Gastrocnemius medialis (tissue), 4 donors: Measurements from ENCODE around the gene RNF220.

Source experiments
- CTCF ChIP-seq, 5 experiments: fragments of 450-650 bp in 3 of 5; fragments of 200-600 bp in 2 of 5; sonication (generic) in 2 of 5; IDR thresholded peaks in 4 of 5; conservative IDR thresholded peaks in 1 of 5; 1 replicate in 4 of 5; 2 replicates in 1 of 5; pipeline ENCODE4 v1.5.1; 2016 to 2019; ENCODE audit warnings: antibody characterized with exemption in 5 of 5, mild to moderate bottlenecking in 3 of 5, moderate library complexity in 3 of 5
- POLR2A ChIP-seq, 2 donors: fragments of 450-650 bp; IDR thresholded peaks; one replicate each; pipeline ENCODE4 v1.6.1; 2017; ENCODE audit warnings: antibody characterized with exemption in 2 of 2, mild to moderate bottlenecking in 2 of 2, moderate library complexity in 2 of 2

- no peak for TF ChIP-seq CTCF (IDR thresholded peaks at IDR 0.05 in 4 of 5, conservative IDR thresholded peaks at IDR 0.05 in 1 of 5)
- TF ChIP-seq POLR2A (IDR thresholded peaks at IDR 0.05) = no peak
Measured at GRCh38 chr1:44647896-44648295, 242.8 kb downstream of the RNF220 start.
